GM23248 (cell line): ENCODE measurements around the gene CDCP2.

ENCODE experiments used
- EZH2 ChIP-seq: fragments of 200-600 bp; sonication (generic); IDR thresholded peaks from 2 replicates; pipeline ENCODE4 v1.6.1; 2018; ENCODE audit warnings: antibody characterized with exemption, mild to moderate bottlenecking; ENCODE audit not compliant: insufficient read depth, poor library complexity, severe bottlenecking
- EZH2phosphoT487 ChIP-seq: fragments of 200-600 bp; sonication (generic); IDR thresholded peaks from 2 replicates; pipeline ENCODE4 v1.6.1; 2018; ENCODE audit warnings: antibody characterized with exemption, moderate library complexity, mild to moderate bottlenecking, low read depth; ENCODE audit not compliant: insufficient read depth

DNA sequence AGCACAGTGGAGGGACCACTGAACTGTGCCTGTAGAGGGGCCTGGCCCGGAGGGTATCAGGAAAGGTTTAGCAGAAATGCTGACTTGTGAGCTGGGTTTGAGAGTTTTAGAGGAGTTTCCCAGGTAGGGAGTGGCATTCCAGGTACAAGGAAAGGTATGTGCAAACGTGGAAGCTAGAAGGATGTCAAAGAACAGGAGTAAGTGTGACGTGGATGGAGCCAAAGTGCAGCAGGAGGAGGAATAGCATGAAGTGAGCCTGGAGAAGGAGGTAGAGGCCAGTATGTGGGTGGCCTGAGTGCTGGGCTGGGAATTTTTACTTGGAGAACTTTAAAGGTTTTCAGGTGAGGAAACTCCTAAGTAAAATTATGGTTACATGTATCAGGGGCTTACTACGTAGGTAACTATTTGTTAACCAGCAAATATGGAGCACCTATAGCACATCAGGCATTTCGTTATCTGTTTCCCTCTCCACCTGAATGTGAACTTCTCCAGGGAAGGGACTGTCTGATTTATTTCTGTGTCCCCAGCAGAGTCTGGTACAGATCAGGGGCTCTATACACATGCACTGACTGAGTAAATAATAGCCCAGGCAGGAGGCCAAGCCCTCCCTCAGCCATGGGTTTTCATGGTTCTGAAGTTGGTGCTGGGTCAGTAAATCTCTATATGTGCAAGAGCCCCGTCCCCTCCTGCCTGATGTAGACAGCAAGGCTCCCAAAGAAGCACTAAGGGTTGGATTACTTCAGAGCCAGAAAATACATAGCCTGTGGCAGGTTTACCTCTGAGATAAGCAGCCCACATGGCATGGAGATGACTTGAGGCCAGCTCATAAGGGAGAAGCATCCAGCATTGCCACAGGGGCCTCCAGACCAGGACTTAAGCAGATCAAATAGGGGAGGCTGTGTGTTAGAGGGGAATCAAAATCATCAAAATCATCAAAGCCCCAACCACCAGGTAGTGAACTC lies 43.4 kb downstream of the CDCP2 start:
- no peak for TF ChIP-seq EZH2
- no peak for TF ChIP-seq EZH2phosphoT487
